SK-N-MC (cell line): ENCODE measurements around the gene AIF1L.

Source experiments
- EZH2 ChIP-seq: fragments of 200-600 bp; sonication (generic); IDR thresholded peaks from one replicate; pipeline ENCODE4 v1.6.1; 2017; ENCODE audit warnings: antibody characterized with exemption
- FOXP2 ChIP-seq: optimal IDR thresholded peaks from 2 replicates; pipeline ENCODE3; 2011; ENCODE audit warnings: mild to moderate bottlenecking, moderate library complexity; ENCODE audit not compliant: insufficient read depth; ENCODE audit errors: extremely low read length, control extremely low read depth

DNA sequence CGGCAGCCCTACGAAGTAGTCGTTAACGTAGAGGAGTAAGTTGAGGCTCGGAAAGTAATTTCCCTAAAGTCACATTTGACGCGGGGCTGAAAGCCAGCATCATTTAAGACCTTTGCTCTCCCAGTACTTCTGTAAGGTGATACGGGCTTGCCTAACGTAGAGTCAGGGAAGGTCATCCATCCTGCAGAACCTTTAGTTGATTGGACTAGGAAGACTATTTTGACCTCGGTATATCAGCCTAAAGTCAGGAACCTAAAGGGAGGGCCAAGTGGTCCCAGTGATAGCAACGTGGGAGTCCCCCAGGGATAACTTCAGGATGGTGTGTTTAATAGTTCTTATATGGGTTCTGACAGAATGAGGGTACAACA is 29.7 kb downstream of the AIF1L start:
- TF ChIP-seq EZH2 (no peak), FOXP2 (no peak)
